Measurements from ENCODE around the gene SGCE. TPM values are rescaled to one million over a fixed set of nuclear protein-coding genes. Genes with fewer than 3 reads are reported as not detected.

SGCE gene
- total RNA-seq, 1 experiment from 2014 or later = 21.9 TPM

- no peak for DNase-seq (ENCODE audit: low read depth)
Observed at GRCh38 chr7:94660006-94660405, 4.1 kb upstream of the SGCE start.

- DNase-seq (ENCODE audit: low read depth) = no peak
Observed at GRCh38 chr7:94658826-94659225, 2.9 kb upstream of the SGCE start.

DNA sequence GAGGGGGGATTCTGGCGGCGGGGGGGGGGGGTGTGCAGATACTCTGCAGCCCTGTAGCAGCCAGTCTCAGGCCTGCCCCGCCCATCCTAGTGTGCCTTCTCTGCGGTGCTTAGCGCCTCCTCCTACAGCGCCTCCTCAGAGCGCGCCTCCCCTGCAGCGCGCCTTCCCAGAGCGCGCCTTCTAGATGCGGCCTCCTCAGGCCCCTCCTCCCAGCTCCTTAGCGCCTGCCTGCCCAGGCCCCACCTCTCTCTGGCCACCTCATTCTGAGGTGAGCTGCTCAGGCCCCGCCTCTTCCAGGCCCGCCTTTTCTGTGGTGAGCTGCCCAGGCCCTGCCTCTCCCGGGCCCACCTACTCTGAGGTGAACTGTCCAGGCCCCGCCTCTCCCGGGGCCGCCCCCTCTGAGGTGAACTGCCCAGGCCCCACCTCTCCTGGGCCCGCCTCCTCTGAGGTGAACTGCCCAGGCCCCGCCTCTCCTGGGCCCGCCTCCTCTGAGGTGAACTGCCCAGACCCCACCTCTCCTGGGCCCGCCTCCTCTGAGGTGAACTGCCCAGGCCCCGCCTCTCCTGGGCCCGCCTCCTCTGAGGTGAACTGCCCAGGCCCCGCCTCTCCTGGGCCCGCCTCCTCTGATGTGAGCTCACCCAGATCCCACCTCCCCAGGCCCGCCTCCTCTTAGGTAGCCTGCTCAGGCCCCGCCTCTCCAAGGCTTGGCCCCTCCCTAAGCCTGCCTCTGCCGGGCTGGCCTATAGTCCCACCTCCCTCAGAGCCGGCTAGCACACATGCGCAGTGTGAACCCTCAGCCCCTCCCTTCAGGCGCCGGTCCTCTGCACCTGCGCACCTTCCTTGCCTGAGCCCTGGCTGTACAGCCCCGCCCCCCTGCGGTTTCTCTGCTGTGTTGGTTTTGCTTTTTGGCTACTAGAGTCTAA is 2.1 kb upstream of the SGCE start:
- peak; percentile 95 for DNase-seq (ENCODE audit: low read depth)

DNA sequence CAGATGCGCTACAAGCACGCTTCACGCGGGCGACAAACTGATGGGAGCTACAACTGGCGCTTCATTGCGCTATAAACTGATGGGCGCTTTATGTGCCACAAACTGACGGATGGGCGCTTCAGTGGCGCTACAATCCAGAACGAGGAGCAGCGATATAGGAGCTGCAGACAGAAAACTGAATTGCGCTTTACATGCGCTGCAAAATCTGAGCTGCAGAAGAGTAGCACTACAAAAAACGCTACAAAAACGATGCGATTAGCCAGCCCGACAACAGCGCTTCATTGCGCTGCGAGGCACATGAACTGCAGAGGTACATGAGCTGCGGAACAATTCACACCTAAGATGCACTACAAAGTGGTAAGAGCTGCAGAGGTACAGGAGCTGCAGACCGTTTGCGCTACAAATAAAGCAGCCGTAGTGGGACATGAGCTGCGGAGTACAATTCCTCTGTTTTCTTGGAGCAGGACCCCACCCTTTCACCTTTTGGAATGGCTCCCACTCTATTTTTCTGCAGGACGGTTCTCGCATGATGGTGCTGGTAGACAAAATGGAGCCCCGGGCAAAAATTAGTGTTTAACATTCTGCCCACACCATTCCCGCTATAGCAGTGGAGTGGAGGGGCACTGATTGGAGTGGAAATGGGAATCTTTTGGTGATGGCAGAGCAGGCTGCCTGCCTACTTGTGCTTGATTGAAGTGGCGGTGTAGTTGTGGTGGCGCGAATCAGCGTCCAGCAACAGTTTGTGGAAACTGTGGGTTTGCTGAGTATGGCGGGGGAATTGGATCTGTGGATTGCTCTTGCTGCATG is 1.2 kb upstream of the SGCE start:
- DNase-seq (ENCODE audit: low read depth) = peak; percentile 39

DNA sequence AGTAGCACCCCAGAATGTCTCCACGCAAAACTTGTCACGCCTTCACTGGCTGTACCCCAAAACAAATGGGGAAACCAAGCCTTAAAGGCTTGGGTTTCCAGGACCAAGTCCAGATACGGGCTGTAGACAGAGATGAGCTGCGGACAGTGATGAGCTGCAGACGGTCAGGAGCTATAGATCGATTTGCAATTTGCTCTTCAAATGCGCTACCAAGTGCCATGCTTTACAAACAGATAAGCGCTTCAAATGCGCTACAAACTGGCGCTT is 658 bp upstream of the SGCE start:
- DNase-seq (ENCODE audit: low read depth) = no peak

- peak; percentile 45 for DNase-seq (ENCODE audit: low read depth)
Observed at GRCh38 chr7:94655126-94655847, 646 bp downstream of the SGCE start.

GRCh38 chr7:94654783-94655125 is 1.2 kb downstream of the SGCE start:
- no peak for DNase-seq (ENCODE audit: low read depth)

GRCh38 chr7:94650147-94651051 is 5.5 kb downstream of the SGCE start:
- no peak for DNase-seq (ENCODE audit: low read depth)

GRCh38 chr7:94649450-94649849 is 6.5 kb downstream of the SGCE start:
- no peak for DNase-seq (ENCODE audit: low read depth)

- DNase-seq (ENCODE audit: low read depth) = no peak
Observed at GRCh38 chr7:94648731-94649130, 7.2 kb downstream of the SGCE start.

DNA sequence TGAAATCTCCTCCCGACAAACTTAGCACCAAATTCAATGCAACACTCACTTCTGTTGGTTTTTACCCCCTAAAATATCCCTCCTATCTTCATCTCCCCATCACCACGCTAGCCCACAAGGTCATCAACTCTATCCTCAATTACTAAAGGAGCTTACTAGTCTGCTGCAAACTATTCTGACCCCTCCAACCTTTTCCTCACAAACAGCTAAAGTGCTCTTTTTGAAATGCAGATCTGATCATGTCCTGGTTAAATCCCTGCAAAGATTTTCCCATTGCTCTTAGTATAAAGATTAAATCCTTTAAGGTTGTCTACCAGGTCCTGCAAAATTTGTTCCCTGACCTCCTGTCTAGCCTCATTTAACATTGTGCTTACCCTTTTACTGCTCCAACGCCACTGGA is 8.6 kb downstream of the SGCE start:
- DNase-seq (ENCODE audit: low read depth) = no peak

DNA sequence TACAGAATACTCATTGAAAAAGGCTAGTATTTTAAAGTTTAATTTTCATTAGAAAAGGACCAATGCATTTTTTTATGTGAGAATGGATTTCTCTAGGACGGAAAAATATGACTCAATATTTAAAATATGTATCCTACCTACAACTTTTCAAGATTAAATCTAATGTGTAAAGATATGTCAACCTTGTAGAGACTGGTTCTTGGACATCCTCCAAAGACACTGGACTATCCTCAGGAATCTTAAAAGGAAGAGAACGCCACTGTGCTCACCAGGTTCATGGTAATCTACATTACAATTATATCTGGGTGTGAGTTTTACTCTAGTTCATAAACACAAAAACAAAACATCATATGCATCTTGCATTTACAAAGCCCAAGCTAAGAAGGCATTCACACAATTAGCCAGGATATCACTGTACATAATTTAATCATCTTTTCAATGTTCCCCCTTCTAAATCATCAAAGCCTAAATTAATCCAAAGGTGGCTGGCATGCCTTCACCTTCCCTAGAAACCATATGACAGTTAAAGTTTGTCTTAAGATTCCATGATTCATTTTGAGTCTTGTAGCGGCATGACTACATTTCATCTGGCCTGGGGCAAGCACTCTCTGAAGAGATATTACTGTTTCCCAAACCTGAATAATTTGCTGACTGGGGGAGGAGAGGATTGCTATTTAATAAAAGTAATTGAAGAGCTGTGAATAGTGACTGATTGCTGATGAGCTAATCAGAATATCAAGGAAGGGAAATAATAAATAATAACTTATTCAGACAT is 12.0 kb downstream of the SGCE start:
- DNase-seq (ENCODE audit: low read depth) = no peak

DNA sequence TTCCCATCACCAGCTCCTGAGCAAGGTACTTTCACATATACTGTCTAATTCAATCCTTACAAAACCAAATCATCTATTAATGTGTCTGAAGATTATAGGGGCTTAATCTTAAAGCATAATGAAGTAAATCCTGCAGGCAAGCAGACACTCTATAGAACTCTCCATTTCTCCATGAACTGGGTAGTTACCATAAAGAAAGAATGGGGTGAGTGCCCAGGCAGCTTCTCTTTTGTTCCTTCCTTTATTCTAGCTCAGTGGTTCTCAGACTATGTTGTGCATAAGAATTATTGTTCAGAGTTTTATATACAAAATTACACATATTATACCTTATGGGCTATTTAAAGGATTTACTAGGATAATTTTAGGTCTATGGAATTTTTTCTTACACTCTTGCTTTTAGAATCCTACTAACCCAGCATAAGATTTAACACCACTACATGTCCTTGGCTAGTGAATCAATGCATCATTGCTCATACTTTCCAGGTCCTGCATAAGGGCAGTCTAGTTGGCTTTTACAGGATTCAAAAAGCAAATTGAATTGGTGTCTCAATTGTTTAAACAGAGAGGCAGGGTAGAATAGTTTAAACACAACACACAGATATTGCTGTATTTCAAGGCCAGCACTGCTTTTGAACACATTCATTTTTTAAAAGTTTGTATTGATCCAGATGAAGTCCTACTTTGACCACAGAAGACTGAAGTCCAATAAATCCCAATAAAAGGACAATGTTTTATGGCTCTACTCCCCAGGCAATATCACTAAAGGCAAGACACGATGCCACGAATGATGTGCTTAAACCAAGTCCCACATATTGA is 12.9 kb downstream of the SGCE start:
- no peak for DNase-seq (ENCODE audit: low read depth)

DNA sequence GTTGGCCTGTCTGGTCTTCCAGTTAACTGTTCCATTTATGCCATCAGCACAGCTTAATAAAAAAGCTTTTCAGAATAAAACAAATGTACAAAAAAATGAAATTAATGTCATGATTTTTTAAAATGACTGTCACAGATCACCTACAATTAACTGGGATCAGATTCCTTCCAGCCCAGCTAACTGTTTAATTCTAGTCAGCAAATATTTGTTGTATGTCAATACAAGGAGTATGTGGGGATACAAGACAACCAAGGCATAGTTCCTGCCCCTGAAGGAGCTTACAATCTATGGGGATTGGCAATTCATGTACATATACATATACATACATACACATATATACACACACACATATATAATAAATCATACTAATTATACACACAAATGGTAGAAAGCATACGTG is 16.5 kb downstream of the SGCE start:
- no peak for DNase-seq (ENCODE audit: low read depth)

- DNase-seq (ENCODE audit: low read depth) = no peak
Observed at GRCh38 chr7:94635687-94636086, 20.2 kb downstream of the SGCE start.

DNA sequence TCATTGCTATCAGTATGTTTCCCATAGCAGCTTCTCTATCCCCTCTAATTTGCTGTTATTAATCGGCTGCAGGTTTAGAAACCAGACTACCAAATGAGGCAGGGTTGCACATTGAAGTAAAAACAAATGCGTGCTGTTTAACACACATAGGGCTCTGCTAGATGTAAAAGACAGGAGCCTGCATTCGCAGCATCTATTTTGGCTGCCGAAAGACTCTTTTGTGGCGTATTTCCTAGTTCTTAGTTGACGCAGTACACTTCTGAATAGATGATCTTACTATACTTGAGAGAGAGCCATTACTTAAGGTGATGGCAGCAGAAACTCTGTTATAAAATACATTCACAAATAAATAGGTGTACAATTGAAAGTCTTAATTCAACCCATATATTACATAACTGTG is 21.4 kb downstream of the SGCE start:
- no peak for DNase-seq (ENCODE audit: low read depth)

DNA sequence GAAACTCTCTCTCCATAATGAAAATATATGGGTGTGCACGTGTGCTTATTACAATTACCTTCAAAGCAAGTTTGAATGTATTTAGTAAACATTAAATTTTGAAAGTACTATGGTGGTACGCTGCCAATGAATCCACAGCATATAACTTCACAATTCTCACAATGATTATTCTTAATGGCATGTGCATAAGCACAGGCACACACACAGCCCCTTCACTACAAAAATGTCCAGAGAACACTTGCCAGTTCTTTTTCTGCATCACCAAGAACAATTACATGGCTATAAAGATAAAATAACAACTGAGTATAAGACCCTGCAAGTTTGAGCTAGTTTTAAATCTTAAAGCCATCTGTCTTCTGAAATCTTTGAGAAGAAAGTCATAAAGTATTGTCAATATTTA is 22.2 kb downstream of the SGCE start:
- DNase-seq (ENCODE audit: low read depth) = no peak

- no peak for DNase-seq (ENCODE audit: low read depth)
Observed at GRCh38 chr7:94633014-94633341, 23.0 kb downstream of the SGCE start.

DNA sequence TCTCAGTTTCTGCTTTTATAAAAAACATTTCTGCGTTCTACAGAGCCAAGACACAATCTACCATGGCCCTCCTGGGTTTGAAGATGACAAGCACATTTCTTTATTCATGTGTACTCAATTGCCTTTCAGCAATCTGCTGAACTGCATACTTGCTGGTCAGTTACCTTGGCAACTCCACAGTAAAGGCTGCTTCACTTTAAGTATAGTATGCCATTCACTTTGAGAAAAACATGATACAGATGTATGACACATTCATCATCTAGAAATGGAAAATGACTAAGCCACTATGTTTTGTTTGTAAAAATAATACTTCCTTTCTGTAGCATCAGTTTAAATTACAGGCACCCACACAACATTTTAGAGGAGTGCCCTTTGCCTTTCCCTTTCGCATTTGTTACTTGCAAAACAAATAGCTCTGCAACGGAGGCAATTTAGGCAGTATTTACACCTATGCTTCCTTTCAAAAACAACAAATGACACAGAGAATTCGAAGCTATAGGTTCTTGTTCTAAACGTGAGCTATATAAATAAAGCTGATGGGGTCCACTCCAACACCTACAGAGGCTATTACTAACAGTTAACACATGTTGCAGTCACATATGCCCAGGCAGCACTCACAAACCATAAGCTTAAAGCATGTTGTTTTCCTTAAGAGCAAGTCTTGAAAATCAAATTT is 23.5 kb downstream of the SGCE start:
- peak; percentile 47 for DNase-seq (ENCODE audit: low read depth)

- DNase-seq (ENCODE audit: low read depth) = no peak
Observed at GRCh38 chr7:94630855-94631254, 25.1 kb downstream of the SGCE start.

Data from Daoy (cell line).